ENCODE measurements around the gene ATP8B4.

DNA sequence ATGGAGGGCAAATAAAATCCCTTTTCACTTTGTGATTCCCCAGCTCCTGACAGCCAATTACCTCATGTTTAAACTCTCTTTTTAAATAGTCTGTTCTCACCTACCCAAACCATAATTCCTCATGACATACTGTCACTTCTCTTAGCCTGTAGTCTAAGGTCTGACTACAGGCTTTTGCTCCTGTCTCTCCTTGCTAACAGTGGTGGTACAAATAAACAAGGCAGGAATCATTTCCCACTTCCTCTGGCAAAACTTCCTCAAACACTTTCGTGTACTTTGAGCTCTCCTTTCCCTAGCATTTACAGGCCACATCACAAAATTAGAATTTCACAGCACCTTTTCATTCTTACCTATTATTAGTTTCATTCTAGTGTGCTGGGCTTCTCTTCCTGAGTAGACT lies 51.8 kb downstream of the ATP8B4 start:
- TF ChIP-seq, protein P1, sequence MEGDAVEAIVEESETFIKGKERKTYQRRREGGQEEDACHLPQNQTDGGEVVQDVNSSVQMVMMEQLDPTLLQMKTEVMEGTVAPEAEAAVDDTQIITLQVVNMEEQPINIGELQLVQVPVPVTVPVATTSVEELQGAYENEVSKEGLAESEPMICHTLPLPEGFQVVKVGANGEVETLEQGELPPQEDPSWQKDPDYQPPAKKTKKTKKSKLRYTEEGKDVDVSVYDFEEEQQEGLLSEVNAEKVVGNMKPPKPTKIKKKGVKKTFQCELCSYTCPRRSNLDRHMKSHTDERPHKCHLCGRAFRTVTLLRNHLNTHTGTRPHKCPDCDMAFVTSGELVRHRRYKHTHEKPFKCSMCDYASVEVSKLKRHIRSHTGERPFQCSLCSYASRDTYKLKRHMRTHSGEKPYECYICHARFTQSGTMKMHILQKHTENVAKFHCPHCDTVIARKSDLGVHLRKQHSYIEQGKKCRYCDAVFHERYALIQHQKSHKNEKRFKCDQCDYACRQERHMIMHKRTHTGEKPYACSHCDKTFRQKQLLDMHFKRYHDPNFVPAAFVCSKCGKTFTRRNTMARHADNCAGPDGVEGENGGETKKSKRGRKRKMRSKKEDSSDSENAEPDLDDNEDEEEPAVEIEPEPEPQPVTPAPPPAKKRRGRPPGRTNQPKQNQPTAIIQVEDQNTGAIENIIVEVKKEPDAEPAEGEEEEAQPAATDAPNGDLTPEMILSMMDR (IDR thresholded peaks at IDR 0.05): no peak
- TF ChIP-seq POLR2A (IDR thresholded peaks at IDR 0.05): no peak
